HCT116 (cell line): ENCODE measurements around the gene FUOM.

Experiments used
- ATF3 ChIP-seq: IDR thresholded peaks from 2 replicates; pipeline ENCODE4 v1.6.1; 2012
- CTCF ChIP-seq, 3 experiments: fragments of 200-600 bp in 1 of 3; sonication (generic) in 1 of 3; IDR thresholded peaks in 2 of 3; conservative IDR thresholded peaks in 1 of 3; 2 replicates each; pipeline ENCODE4 v1.5.1; 2012 to 2017; ENCODE audit warnings: low read depth in 2 of 3, low read length in 2 of 3, antibody characterized with exemption in 1 of 3, borderline replicate concordance in 1 of 3, control low read depth in 1 of 3, mild to moderate bottlenecking in 1 of 3, mixed read lengths in 1 of 3, mixed run types in 1 of 3, moderate library complexity in 1 of 3; ENCODE audit not compliant: insufficient read depth in 1 of 3
- EGR1 ChIP-seq: IDR thresholded peaks from 2 replicates; pipeline ENCODE4 v1.6.1; 2012; ENCODE audit warnings: low read depth
- EZH2 ChIP-seq: fragments of 200-600 bp; sonication (generic); IDR thresholded peaks from 2 replicates; pipeline ENCODE4 v1.6.1; 2017; ENCODE audit warnings: antibody characterized with exemption, mixed run types
- EZH2phosphoT487 ChIP-seq: fragments of 200-600 bp; IDR thresholded peaks from 2 replicates; pipeline ENCODE4 v1.6.1; 2018; ENCODE audit warnings: antibody characterized with exemption, borderline replicate concordance
- POLR2A ChIP-seq: IDR thresholded peaks from 2 replicates; pipeline ENCODE4 v1.7.0; 2011; ENCODE audit warnings: borderline replicate concordance; ENCODE audit not compliant: insufficient read depth, insufficient read length; ENCODE audit errors: extremely low read depth
- POLR2AphosphoS5 ChIP-seq: IDR thresholded peaks from 2 replicates; pipeline ENCODE4 v1.6.1; 2011; ENCODE audit warnings: mild to moderate bottlenecking, low read depth, low read length, moderate library complexity
- RAD21 ChIP-seq: IDR thresholded peaks from 2 replicates; pipeline ENCODE4 v1.6.1; 2012; ENCODE audit warnings: low read depth, mild to moderate bottlenecking
- ZBTB33 ChIP-seq: IDR thresholded peaks from 2 replicates; pipeline ENCODE4 v1.6.1; 2011; ENCODE audit warnings: mild to moderate bottlenecking, low read length, moderate library complexity; ENCODE audit not compliant: insufficient replicate concordance; ENCODE audit errors: extremely low read depth
- ZNF274 ChIP-seq: fragments of 200-500 bp; sonication (Bioruptor generic); IDR thresholded peaks from 2 replicates; pipeline ENCODE4 v1.6.1; 2014; ENCODE audit warnings: mild to moderate bottlenecking, low read depth, low read length, inconsistent platforms

- TF ChIP-seq EZH2phosphoT487 (no peak), EZH2 (no peak), CTCF (IDR thresholded peaks at IDR 0.05 in 2 of 3, conservative IDR thresholded peaks at IDR 0.05 in 1 of 3; ENCODE audit: borderline replicate concordance in 1 of 3, insufficient read depth in 1 of 3, low read depth in 2 of 3, low read length in 2 of 3) (no peak), POLR2A (no peak), EGR1 (no peak), POLR2AphosphoS5 (no peak), ATF3 (no peak), ZBTB33 (no peak), RAD21 (no peak), ZNF274 (no peak)
Observed at GRCh38 chr10:133400624-133401424, 43.0 kb upstream of the FUOM start.
